ENCODE results near the gene SKIL.

The SKIL gene

DNA sequence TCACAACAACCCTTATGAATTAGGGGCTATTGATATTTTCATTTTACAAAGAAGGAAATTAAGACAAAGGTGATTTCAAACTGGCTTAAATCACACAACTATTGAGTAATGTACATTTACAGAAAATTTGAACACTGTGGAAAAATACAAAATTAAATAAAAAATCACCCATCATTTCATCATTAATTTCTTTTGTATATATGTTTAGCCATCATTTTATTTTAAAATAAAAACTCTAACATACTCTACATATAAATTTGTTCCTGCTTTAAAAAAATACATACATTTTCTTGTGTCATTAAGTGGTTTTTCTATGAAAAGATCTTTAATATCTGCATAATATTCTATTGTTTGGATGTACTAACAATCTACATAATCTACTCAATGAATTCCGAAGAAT lies 81.3 kb downstream of the SKIL start:
- no peak for DNase-seq (ENCODE audit: low spot score)
- no peak overlapping the region for H3K27ac ChIP-seq
- CTCF ChIA-PET: no interaction called here
- TF ChIP-seq CTCF (conservative IDR thresholded peaks at IDR 0.05; ENCODE audit: low read depth): no peak
- POLR2A ChIA-PET (ENCODE audit: low non-redundant PET): no interaction called here

GRCh38 chr3:170440344-170440743 lies 82.8 kb downstream of the SKIL start:
- CTCF ChIA-PET: interaction anchor here (1.5 kb wide), 1 partner anchor 59 kb away, joined by 4 read pairs; no protein-coding TSS in a partner anchor
- TF ChIP-seq CTCF (conservative IDR thresholded peaks at IDR 0.05; ENCODE audit: low read depth): no peak
- POLR2A ChIA-PET (ENCODE audit: low non-redundant PET): no interaction called here

GRCh38 chr3:170441412-170441811 lies 83.9 kb downstream of the SKIL start:
- POLR2A ChIA-PET (ENCODE audit: low non-redundant PET): no interaction called here
- DNase-seq (ENCODE audit: low spot score): no peak
- H3K27ac ChIP-seq: no peak overlapping the region
- CTCF ChIA-PET: no interaction called here
- TF ChIP-seq CTCF (conservative IDR thresholded peaks at IDR 0.05; ENCODE audit: low read depth): no peak

More at GRCh38 chr3:170440344-170440743, 82.8 kb downstream of the SKIL start:
- no peak overlapping the region for H3K27ac ChIP-seq
- DNase-seq (ENCODE audit: low spot score): peak; percentile 59

- CTCF ChIA-PET: interaction anchor here (0.6 to 1.1 kb wide), 3 partner anchors 369 to 1848 kb away, joined by 3 to 5 read pairs (median 3); no protein-coding TSS in a partner anchor
- no peak overlapping the region for H3K27ac ChIP-seq
- POLR2A ChIA-PET (ENCODE audit: low non-redundant PET): no interaction called here
- TF ChIP-seq CTCF (conservative IDR thresholded peaks at IDR 0.05; ENCODE audit: low read depth): no peak
- no peak for DNase-seq (ENCODE audit: low spot score)
Observed at GRCh38 chr3:170442947-170443346, 85.4 kb downstream of the SKIL start.

GRCh38 chr3:170443457-170443856 lies 85.9 kb downstream of the SKIL start:
- ChIA-PET CTCF (interaction anchor here (1.1 kb wide), 1 partner anchor 368 kb away, joined by 3 read pairs; no protein-coding TSS in a partner anchor), POLR2A (ENCODE audit: low non-redundant PET) (no interaction called here)
- H3K27ac ChIP-seq: no peak overlapping the region
- no peak for DNase-seq (ENCODE audit: low spot score)
- no peak for TF ChIP-seq CTCF (conservative IDR thresholded peaks at IDR 0.05; ENCODE audit: low read depth)
